ENCODE measurements around the gene SH3GLB2. TPM values are rescaled to one million over a fixed set of nuclear protein-coding genes. Genes with fewer than 3 reads are reported as not detected.

SH3GLB2 gene
- polyA plus RNA-seq, 2 of the 4 experiments (the other 2 are of a cell fraction) = 28.3 to 42.6 TPM

- Histone ChIP-seq H3K4me2 (no peak overlapping the region), H3K4me1 (peaks cover 9% of the 10 kb centered on the region; the same call in 1 of the 3 replicates), H3K4me3 (no peak overlapping the region), H3K27ac (no peak overlapping the region), H3K9me3 (no peaks in the 10 kb centered on the region)
- ATAC-seq = no peak
- DNase-seq (ENCODE audit: low read depth in 1 of 2, low spot score in 1 of 2) = no peak
- TF ChIP-seq HOXA7 (CRISPR knock-in tag; IDR thresholded peaks at IDR 0.05) (no peak), JUN (IDR thresholded peaks at IDR 0.05) (no peak), JUNB (IDR thresholded peaks at IDR 0.05) (no peak), NR3C1 (IDR thresholded peaks at IDR 0.05) (no peak), SMC3 (IDR thresholded peaks at IDR 0.05) (no peak)
- ChIA-PET POLR2A (no interaction called here), CTCF (interaction anchor here (1.6 kb wide), 1 partner anchor 13 kb away, joined by 7 read pairs; the partner anchor contains the start of gene SH3GLB2)
- FAIRE-seq = no peak
- 94% methylated on average over 14 of the region's 16 CpGs for WGBS (ENCODE audit: missing lambda C conversion rate)
Measured at GRCh38 chr9:129042016-129042415, 13.9 kb upstream of the SH3GLB2 start.

DNA sequence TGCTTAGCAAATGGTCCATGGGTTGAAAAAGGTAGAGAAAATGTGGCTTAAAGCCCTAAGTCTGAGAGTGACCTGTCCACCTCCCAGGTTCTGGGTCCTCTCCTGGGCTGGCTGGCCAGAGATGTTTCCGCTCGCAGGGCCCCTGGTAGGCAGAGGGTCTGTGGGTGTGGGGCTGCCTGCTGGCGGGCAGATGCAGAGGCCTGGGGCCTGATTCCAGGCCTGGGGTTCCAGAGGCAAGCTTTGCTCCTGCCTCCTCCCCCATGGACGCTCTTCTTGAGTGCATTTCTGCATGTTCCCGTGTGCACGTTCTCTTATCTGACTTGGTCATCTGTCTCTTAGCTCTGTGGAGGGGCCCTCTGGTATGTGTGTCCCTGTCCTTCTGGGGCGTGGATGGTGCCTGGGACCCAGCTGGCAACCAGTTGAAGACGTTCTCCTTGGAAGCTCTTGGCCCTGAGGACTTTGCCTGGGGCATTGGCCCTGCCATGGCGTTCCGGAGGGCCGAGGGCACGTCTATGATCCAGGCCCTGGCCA, 12.0 kb upstream of the SH3GLB2 start:
- Histone ChIP-seq H3K4me2 (no peak overlapping the region), H3K4me3 (no peak overlapping the region), H3K27ac (no peak overlapping the region), H3K9me3 (no peaks in the 10 kb centered on the region), H3K4me1 (peaks cover 14% of the 10 kb centered on the region; the same call in 1 of the 3 replicates)
- no peak for FAIRE-seq
- DNase-seq (ENCODE audit: low read depth in 1 of 2, low spot score in 1 of 2) = no peak
- CTCF ChIA-PET = interaction anchor here (2.9 kb wide), 1 partner anchor 11 kb away, joined by 18 read pairs; the partner anchor contains the start of gene SH3GLB2
- WGBS (ENCODE audit: missing lambda C conversion rate) = 91% methylated on average over 7 of the region's 12 CpGs
- ATAC-seq = no peak
- no peak for TF ChIP-seq EP300 (IDR thresholded peaks at IDR 0.05)
- no peak for TF ChIP-seq BCL3 (IDR thresholded peaks at IDR 0.05)
- no peak for TF ChIP-seq CTCF (IDR thresholded peaks at IDR 0.05)
- TF ChIP-seq PBX3 (IDR thresholded peaks at IDR 0.05) = no peak
- TF ChIP-seq FOXS1 (CRISPR knock-in tag; IDR thresholded peaks at IDR 0.05) = no peak
- no peak for TF ChIP-seq RARB (CRISPR knock-in tag; IDR thresholded peaks at IDR 0.05)
- TF ChIP-seq REST (IDR thresholded peaks at IDR 0.05) = no peak
- TF ChIP-seq RAD21 (conservative IDR thresholded peaks at IDR 0.05 in 1 of 2, IDR thresholded peaks at IDR 0.05 in 1 of 2) = no peak
- POLR2A ChIA-PET = no interaction called here
